ENCODE results near the gene PKP4. TPM values are rescaled to one million over a fixed set of nuclear protein-coding genes. Genes with fewer than 3 reads are reported as not detected.

Gene PKP4
- polyA plus RNA-seq, 1 experiment = 47.0 TPM

GRCh38 chr2:158650646-158651357 lies 194.1 kb downstream of the PKP4 start:
- Histone ChIP-seq H3K36me3 (ENCODE audit: control insufficient read depth, insufficient read depth, low read length) (peaks cover 11% of the 10 kb centered on the region), H3K4me3 (ENCODE audit: low read depth, low read length) (no peak overlapping the region), H3K27me3 (ENCODE audit: control insufficient read depth, insufficient read depth, low read length) (no peaks in the 10 kb centered on the region)
- ChIA-PET CTCF (no interaction called here), POLR2A (no interaction called here)
- DNase-seq (ENCODE audit: low read depth) = no peak
- no peak for TF ChIP-seq CTCF (IDR thresholded peaks at IDR 0.05; ENCODE audit: insufficient read depth, low read depth, low read length)

- CTCF ChIA-PET = interaction anchor here (1.1 kb wide), 1 partner anchor 51 kb away, joined by 3 read pairs; no protein-coding TSS in a partner anchor
- no peak for TF ChIP-seq CTCF (IDR thresholded peaks at IDR 0.05; ENCODE audit: insufficient read depth, low read depth, low read length)
- no peak overlapping the region for H3K4me3 ChIP-seq (ENCODE audit: low read depth, low read length)
- no peaks in the 10 kb centered on the region for H3K27me3 ChIP-seq (ENCODE audit: control insufficient read depth, insufficient read depth, low read length)
- no peak for DNase-seq (ENCODE audit: low read depth)
- peaks cover 11% of the 10 kb centered on the region for H3K36me3 ChIP-seq (ENCODE audit: control insufficient read depth, insufficient read depth, low read length)
- POLR2A ChIA-PET = no interaction called here
Observed at GRCh38 chr2:158651358-158652057, 194.8 kb downstream of the PKP4 start.

GRCh38 chr2:158655628-158656027 lies 198.9 kb downstream of the PKP4 start:
- Histone ChIP-seq H3K4me3 (ENCODE audit: low read depth, low read length) (no peak overlapping the region), H3K27me3 (ENCODE audit: control insufficient read depth, insufficient read depth, low read length) (no peaks in the 10 kb centered on the region), H3K36me3 (ENCODE audit: control insufficient read depth, insufficient read depth, low read length) (peaks cover 10% of the 10 kb centered on the region)
- ChIA-PET POLR2A (no interaction called here), CTCF (interaction anchor here (1.3 kb wide), 1 partner anchor 9 kb away, joined by 3 read pairs; no protein-coding TSS in a partner anchor)
- TF ChIP-seq CTCF (IDR thresholded peaks at IDR 0.05; ENCODE audit: insufficient read depth, low read depth, low read length) = no peak
- DNase-seq (ENCODE audit: low read depth) = no peak

GRCh38 chr2:158656492-158657229 lies 199.9 kb downstream of the PKP4 start:
- Histone ChIP-seq H3K27me3 (ENCODE audit: control insufficient read depth, insufficient read depth, low read length) (no peaks in the 10 kb centered on the region), H3K4me3 (ENCODE audit: low read depth, low read length) (no peak overlapping the region), H3K36me3 (ENCODE audit: control insufficient read depth, insufficient read depth, low read length) (peaks cover 11% of the 10 kb centered on the region)
- ChIA-PET CTCF (interaction anchor here (0.6 to 1.3 kb wide), 2 partner anchors 8 to 9 kb away, joined by 3 read pairs; no protein-coding TSS in a partner anchor), POLR2A (interaction anchor here (0.6 kb wide), 1 partner anchor 11 kb away, joined by 3 read pairs; no protein-coding TSS in a partner anchor)
- no peak for DNase-seq (ENCODE audit: low read depth)
- no peak for TF ChIP-seq CTCF (IDR thresholded peaks at IDR 0.05; ENCODE audit: insufficient read depth, low read depth, low read length)

GRCh38 chr2:158658396-158658795 lies 201.6 kb downstream of the PKP4 start:
- CTCF ChIA-PET = interaction anchor here (0.7 kb wide), 1 partner anchor 10 kb away, joined by 3 read pairs; no protein-coding TSS in a partner anchor
- POLR2A ChIA-PET = no interaction called here
- no peak for TF ChIP-seq CTCF (IDR thresholded peaks at IDR 0.05; ENCODE audit: insufficient read depth, low read depth, low read length)
- Histone ChIP-seq H3K27me3 (ENCODE audit: control insufficient read depth, insufficient read depth, low read length) (no peaks in the 10 kb centered on the region), H3K36me3 (ENCODE audit: control insufficient read depth, insufficient read depth, low read length) (peaks cover 17% of the 10 kb centered on the region), H3K4me3 (ENCODE audit: low read depth, low read length) (no peak overlapping the region)
- DNase-seq (ENCODE audit: low read depth) = no peak

Data from BJ (cell line).